Left colon (tissue), 2 donors: ENCODE results near the gene CSNK1E. TPM values are rescaled to one million over a fixed set of nuclear protein-coding genes. Genes with fewer than 3 reads are reported as not detected.
"Not testable (repeated sequence)": the region's sequence is repeated elsewhere in the genome, so short reads cannot be mapped to it uniquely, and the experiment has no call there.

Experiments used
- ATAC-seq: fragments of 200-7000 bp; cut with Tn5 transposase; one replicate; pipeline ENCODE4 v1.9.1; 2020; ENCODE audit warnings: mild to moderate bottlenecking, moderate library complexity
- DNase-seq, 2 donors: peaks; one replicate each; pipeline ENCODE4 v3.0.0-alpha.2; 2020
- intact Hi-C, 2 donors: fragments of 100-400 bp; cut with DNase I in 1 of 2; cut with micrococcal nuclease in 1 of 2; formaldehyde crosslinking; loops; one replicate each; pipeline versions ENCODE4 v1.11.2 to v1.14.0; 2022; cut with DNase I, micrococcal nuclease
- long read RNA-seq: library from polyadenylated mRNA; unstranded; transcript quantifications from one replicate; pipeline ENCODE4 v2.0.0, GENCODE V29; 2021
- total RNA-seq, 2 donors: library from RNA; stranded (reverse); fragmentation: NEBNext Ultra II Directional; extraction: Animal tissue kit (Norgen Biotek cat#: 25700); gene quantifications; one replicate each; pipeline ENCODE4 v1.2.1, GENCODE V29; 2021
- donor health status: DM: no; HTN: no; CAD: no.
- donor health status: DM: yes; HTN: yes; CAD: no.

Gene CSNK1E
- 10 to 100 TPM; 76.5 to 90.4 TPM for total RNA-seq
- long read RNA-seq, transcript CSNK1E-203 (11 exons, 2,791 nt): major isoform, 5 of 47 reads
- long read RNA-seq, partial matches to known transcripts: 15 of 47 reads
- long read RNA-seq, other reads (novel, unspliced or antisense): 21 of 47 reads

DNA sequence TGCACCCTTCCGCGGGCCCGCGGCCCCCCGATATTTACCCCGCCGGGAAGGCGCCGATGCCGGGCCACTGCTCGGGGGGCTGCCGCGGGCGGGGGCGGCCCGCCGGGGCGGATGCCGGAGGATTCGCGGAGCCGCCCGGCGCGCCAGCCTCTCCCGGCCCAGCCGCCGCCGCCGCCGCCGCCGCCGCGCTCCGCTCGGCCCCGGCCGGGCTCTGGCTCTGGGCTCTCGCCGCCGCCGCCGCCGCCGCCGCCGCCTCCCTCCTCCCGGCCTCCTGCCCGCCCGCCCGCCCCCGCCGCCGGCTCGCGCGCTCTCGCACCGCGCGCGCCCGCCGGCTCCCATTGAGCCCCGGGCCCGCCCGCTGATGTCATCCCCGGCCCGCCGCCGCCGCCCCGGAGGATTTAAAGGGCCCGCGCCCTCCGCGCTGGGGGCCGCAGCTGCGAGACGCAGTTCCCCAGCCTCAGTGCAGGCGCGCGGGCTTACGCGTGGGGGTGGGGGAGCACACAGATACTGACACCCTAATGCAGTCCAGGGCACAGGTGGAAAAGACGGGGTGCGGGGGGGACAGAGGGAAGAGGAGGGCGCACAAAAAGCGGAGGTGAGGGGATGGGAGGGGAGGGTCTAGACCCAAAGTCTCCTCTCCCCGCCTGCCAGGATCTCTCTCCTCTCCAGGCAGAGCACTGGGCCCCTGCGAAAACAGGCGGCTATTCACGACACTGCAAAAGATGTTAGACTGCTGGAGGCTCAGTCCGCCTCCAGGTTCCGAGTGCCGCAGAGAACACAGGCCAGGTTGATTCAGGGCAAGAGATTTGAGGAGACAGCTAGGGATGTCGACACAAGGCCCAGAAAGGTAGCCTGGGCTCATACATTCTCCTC is at the start of gene CSNK1E:
TSS of gene CSNK1E (minus strand) at position 312 of the 873 bp plus-strand sequence. CDS start 3,276 bp downstream, outside the sequence.
- peak; percentile 80 to 89 for DNase-seq
- intact Hi-C loops: no loop called here
- peak; percentile 75 for ATAC-seq

DNA sequence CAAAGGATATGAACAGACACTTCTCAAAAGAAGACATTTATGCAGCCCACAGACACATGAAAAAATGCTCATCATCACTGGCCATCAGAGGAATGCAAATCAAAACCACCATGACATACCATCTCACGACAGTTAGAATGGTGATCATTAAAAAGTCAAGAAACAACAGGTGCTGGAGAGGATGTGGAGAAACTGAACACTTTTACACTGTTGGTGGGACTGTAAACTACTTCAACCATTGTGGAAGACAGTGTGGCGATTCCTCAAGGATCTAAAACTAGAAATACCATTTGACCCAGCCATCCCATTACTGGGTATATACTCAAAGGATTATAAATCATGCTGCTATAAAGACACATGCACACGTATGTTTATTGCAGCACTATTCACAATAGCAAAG is 48.6 kb upstream of the CSNK1E start:
- intact Hi-C loops, ATAC-seq, DNase-seq: not testable (repeated sequence)

DNA sequence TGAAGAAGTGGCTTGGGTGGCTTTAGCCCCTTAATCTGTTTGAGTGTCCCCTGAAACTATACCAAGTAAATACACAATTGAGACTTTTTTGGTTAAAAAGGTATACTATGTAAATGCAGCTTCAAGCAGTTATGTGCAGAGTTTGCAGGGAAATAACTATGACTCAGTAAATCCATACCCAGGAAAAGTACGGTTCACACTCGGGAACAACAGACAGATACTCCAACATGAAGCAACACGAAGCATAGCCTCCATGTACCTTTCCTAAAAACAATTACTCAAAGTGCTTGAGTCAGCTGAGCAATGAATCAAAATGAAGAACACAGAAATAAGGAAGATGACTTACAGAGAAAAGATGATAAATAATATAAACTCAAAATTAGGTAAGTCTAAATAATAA is 47.9 kb upstream of the CSNK1E start:
- ATAC-seq, DNase-seq, intact Hi-C loops: not testable (repeated sequence)

DNA sequence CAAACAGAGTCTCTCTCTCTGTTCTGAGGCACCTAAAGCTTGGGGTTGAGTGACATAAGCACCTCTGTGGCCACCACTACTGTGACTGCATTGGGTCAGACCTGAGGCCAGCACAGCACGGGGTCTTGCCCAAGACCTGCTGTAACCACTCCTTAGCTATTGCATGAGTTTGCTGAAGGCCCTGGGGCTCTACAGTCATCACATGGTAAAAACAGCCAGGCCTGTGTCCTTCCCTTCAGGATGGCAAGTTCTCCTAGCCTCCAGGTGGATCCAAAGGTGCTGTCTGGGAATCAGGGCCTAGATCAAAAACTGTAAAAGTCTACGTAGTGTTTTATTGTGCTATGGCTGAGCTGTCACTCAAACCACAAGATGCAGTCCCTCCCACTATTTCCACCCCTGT is 43.3 kb upstream of the CSNK1E start:
- intact Hi-C loops, ATAC-seq, DNase-seq: not testable (repeated sequence)

DNA sequence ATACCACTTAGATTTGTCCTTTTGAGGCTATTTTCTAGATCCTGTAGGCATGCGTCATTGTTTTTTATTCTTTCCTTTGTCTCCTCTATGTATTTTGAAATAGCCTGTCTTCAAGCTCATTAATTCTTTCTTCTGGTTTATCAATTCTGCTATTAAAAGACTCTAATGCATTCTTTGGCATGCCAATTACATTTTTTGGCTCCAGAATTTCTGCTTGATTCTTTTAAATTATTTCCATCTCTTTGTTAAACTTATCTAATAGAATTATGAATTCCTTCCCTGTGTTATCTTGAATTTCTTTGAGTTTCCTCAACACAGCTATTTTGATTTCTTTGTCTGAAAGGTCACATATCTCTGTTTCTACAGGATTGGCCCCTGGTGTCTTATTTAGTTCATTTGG is 42.6 kb upstream of the CSNK1E start:
- intact Hi-C loops, ATAC-seq, DNase-seq: not testable (repeated sequence)

DNA sequence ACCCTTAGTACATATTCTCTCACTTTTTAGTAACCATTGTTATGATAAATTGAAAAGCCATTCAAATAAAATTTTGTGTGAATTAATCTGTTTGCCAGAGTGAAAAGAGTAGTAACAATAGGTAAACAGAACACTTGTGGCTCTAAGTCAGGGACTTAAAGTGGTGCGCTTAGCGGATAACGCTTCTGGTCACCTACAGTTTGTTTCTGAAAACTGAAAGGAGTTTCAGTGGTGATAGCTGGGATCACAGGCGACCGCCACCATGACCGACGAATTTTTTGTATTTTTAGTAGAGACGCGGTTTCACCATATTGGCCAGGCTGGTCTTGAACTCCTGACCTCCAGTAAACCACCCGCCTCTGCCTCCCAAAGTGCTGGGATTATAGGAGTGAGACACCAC is 40.7 kb upstream of the CSNK1E start:
- intact Hi-C loops, ATAC-seq, DNase-seq: not testable (repeated sequence)

DNA sequence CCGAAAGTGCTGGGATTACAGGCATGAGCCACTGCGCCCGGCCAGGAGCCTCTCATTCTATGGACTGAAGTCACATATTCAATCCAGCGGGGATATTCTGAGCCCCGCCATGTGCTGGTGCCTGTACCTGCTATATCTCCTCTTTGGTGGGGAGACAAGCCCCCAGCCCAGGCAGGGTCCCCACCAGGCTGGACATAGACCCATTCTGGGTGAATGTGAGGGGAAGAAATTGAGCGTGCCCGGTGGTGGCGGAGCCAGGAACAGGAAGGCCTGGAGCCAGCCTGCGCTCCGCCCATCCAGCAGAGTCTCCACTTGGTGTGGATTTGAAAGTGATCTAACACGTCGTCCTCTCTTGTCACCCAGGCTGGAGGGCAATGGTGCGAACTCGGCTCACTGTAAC is 38.0 kb upstream of the CSNK1E start:
- DNase-seq (no peak), ATAC-seq (no peak)
- intact Hi-C loops: no loop called here

DNA sequence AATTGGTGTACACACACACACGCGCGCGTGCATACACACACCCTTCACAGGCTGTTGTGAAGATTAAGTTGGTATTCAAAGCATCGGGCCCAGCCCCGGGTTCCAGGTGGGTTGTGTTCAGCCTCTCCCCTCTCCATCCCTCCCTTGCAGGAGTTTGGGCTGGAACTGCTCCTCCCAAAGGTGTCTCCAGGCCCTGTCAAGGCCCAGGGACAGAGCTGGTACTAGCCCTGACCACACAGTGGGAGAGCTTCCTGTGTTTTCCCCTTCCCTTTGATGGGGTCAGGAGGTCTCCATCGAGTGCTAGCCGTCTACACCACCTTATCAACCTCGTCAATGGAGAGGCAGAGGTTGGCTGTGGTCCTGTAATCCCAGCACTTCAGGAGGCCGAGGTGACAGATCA is 36.5 kb upstream of the CSNK1E start:
- intact Hi-C loops: no loop called here
- ATAC-seq (peak; percentile 6), DNase-seq (no peak)

DNA sequence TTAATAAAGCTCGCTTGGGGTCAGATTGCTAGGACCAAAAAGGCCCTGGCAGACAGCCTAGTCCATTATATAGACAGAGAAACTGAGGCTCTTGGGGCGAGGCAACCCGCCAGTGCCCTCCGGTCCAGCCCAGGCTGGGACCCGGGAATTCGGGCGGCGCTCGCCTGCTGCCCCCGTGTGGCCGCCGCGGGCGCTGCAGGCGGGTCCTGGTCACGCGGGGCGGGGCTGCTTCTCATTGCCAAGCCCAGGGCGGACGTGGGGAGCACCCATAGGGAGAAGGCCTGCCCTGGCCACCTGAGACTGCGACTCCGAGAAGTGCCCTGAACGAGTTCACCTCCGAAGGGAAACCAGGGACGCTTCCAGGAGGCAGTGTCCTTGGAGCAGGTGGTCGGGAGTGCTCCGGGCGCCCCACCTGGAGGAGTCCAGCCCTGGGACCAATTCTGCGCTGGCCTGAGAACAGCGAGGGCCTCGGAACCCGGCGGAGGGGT is 36.0 kb upstream of the CSNK1E start:
- DNase-seq (peak; percentile 52 to 78), ATAC-seq (peak; percentile 81)
- intact Hi-C loops: no loop called here

DNA sequence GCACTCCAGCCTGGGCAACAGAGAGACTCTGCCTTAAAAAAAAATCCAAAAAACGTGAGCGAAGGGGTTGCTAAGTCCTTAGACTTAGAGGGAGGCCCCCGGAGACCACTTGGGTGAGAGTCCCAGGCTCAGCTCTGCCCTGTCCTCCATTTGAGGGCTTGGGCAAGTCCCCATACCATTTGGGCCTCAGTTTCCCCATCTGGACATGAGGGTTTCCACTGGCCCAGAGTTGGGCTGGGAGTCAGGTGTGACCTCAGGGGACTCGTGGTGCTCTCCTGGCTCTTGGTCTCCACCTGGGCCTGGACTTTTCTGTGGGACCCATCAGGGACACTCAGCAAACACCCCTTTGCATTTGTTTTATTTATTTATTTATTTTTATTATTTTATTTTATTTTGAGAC is 35.2 kb upstream of the CSNK1E start:
- DNase-seq: no peak
- ATAC-seq: no peak
- intact Hi-C loops: no loop called here

DNA sequence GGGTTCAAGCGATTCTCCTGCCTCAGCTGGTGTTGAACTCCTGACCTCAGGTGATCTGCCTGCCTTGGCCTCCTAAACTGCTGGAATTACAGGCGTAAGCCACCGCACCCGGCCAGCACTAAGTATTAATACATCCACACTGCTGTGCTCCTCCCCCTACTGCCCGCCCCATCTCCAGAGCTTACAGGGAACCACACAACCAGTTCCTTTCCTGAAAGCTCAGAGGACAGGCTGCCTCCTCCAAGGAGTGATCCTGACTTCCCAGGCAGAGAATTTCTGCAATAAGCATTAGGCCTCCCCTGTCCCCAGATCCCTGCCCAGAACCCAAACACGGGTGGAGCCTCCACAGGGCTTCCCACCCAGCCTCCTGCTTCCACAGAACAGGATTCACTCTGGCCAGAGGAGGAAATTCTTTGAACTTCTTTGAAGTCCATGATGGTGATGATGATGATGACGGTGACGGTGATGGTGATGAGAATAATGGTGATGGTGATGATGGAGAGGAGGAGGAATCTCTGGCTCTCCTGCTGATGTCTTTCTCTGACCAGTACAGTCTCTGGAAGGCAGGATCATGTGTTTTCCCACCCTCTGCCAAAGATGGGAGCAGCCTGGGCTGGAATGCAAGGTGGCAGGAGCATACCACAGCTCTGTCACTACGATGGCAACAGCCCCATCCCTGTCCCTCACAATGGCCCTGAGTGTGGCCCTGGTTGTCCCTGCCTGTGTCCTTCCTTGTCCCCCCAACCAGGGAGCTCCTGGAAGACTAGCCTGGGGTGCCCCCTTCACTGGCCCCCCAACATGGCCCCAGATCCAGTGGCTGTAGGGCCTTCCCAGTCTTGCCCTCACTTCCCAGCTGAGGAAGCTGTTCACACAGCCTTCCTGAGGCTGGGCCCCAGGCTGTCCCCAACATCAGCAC is 33.5 kb upstream of the CSNK1E start:
- ATAC-seq: no peak
- no peak for DNase-seq
- intact Hi-C loops: no loop called here

DNA sequence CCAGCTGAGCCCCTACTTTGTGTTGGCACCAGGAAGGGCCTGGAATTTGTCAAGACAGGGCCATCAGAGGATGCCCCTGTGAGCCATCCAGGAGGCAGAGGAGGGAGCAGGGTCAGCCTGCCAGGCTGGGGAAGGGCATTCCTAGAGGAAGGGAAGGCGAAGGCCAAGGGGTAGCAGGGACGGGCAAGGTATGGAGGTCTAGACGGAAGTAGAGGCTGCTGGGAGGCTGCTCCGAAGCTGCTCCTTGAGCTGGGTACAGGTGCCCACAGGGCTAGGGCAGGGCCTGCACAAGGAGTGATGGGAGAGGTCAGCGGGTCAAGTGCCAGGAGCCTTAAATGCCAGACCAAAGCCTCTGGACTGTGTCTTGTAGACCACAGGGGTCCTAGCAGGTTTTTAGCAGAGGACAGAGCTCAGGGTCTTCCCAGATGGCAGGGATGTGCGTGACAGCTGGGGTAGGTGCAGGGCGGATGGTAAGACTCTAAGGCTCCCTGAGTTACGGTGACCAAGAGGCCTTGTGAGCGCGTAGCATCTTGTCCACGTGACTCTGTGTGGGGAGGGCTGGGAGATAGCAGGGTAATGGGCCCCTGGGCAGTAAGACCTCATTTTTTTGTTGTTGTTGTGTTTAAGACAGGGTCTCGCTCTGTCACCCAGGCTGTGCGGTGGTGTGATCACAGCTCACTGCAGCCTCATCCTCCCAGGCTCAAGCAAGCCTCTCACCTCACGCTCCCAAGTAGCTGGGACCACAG is 31.7 kb upstream of the CSNK1E start:
- DNase-seq: no peak
- ATAC-seq: peak; percentile 1
- intact Hi-C loops: loop anchor here in 1 of 2 donors (10.0 kb wide), 1 partner anchor 224 kb away; no protein-coding TSS in a partner anchor

DNA sequence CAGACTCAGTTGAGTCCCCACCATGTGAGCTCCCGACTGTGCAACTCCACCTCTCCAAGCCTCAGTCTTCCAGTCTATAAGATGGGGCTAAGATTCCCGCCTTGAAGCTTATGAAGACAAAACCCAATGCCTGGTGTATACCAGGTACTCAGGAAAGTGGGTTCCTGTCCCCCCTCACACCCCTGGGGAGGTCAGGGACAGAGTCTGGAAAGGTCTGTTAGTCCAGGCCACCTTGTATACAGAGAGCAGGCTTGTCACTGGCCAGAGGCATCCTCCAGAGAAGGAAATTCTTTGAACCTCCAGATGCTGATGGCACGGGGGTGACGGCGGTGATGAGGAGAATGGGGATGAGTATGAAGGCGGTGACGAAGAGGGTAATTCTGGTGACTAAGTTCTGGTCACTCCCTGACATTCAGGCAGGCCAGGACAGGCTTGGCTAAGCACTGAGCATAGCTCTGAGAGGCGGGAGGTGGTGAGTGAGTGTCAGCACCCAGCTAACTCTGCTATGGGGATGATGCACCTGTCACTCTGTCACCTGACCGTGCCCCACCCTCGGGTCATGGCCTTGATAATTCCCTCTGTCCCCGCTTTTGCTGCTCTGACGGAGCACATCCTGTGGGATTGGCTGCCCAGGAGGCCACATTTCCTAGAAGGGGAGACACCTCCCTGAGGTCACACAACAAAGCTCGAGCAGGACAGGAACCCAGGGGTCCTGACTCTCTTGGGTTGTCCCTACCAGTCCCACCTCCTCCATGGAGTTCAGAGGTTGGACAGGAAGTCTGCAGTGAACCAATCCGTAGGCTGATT is 30.9 kb upstream of the CSNK1E start:
- DNase-seq: no peak
- ATAC-seq: peak; percentile 62
- intact Hi-C loops: loop anchor here in 1 of 2 donors (10.0 kb wide), 1 partner anchor 223 kb away; no protein-coding TSS in a partner anchor

DNA sequence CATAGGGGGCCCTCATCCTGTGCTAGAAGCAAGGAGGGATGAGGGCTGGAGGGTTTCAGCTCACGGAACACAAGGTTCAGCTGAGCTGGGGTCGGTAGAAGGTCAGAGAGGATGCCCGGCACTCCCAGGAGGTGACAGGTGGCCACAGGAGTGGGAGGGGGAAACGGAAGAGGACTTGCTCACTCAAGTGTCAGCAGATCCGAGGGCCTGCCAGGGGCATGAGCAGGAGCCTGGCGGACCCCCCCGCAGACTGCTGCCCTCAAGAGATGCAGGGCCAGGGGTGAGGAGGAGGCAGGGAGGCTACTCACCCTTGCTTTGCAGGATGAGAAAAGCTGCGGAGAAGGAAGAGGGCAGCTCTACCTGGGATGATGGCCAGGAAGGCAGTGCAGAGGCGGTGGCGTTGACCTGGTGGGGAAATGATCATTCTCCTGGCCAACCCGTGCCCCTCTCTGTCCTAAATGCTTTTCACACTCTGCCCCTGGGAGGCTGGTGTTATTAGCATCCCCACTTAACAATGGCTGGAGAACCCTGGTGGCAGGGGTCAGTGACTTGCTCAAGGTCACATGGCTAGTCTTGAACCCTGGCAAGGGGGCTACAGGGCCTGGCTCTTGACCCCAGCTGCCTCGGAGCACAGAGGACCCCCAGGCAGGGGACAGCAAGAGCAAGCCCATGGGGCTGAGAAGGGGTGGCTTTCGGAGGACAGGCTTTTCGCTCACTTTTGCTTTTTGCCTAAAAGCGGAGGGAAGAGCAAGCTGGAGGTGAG is 30.1 kb upstream of the CSNK1E start:
- DNase-seq (no peak), ATAC-seq (no peak)
- intact Hi-C loops: loop anchor here in 1 of 2 donors (10.0 kb wide), 1 partner anchor 223 kb away; no protein-coding TSS in a partner anchor

DNA sequence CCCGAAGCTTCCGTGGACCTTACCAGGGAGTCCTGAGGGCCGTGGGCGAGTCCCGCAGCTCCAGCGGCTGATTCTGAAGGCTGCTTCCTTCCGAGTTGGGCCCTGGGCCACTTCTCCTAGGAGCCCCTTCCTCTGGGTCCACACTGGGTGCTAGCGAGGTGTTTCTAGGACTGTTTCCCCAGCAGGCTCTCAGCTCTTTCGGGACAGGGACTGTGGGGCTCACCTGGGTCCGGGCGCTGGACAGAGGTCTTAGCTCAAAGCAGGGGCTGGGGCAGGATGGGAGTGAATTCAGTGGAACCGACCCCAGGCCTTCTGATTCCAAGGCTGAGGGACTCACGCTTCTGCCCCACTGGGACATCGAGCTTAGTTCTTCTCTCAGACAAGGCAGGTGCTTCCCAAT is 29.3 kb upstream of the CSNK1E start:
- intact Hi-C loops: loop anchor here in 1 of 2 donors (10.0 kb wide), 1 partner anchor 222 kb away; no protein-coding TSS in a partner anchor
- ATAC-seq: no peak
- DNase-seq: no peak

DNA sequence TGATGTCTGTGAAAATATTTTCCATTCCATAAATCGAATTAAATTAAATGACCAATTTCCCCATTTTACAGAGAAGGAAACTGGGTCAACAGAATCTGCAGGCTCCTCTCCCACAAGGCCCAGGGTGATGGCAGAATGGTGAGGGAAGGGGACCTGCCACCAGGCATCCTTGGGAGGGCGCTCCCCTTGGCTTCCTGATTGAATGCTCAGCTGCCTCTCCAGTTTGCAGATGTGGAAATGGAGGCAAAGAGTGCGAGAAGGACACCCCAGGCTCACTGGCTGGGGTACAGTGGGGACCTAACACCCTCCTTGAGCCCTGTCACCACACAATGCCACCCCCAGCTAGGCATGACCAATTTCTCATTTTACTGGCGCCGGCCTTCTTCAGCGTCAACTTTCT is 28.5 kb upstream of the CSNK1E start:
- no peak for DNase-seq
- intact Hi-C loops: loop anchor here in 1 of 2 donors (10.0 kb wide), 1 partner anchor 221 kb away; no protein-coding TSS in a partner anchor
- no peak for ATAC-seq
